WTC11 (cell line): ENCODE measurements around the gene WDR27. TPM values are rescaled to one million over a fixed set of nuclear protein-coding genes. Genes with fewer than 3 reads are reported as not detected.

Experiments used
- ATAC-seq: fragments of 200-7000 bp; cut with Tn5 transposase; 2 replicates; pipeline ENCODE4 v1.10.0; 2021; ENCODE audit warnings: mild to moderate bottlenecking, moderate library complexity
- CTCF ChIA-PET: fragments of 300-600 bp; sonication (Branson Sonifier 250); formaldehyde crosslinking; loops from one replicate; lab custom pipeline; 2021; ENCODE audit warnings: antibody characterized with exemption; lab: Charles Lee
- POLR2A ChIA-PET: fragments of 350-600 bp; sonication (Branson Sonifier 250); formaldehyde crosslinking; loops from one replicate; lab custom pipeline; 2021; ENCODE audit warnings: antibody characterized with exemption; lab: Charles Lee
- DNase-seq: peaks from one replicate; pipeline ENCODE4 v3.0.0; 2021; ENCODE audit warnings: low spot score
- H3K27ac Mint-ChIP-seq: 2 replicates; pipeline ENCODE4 v1.8.0; 2021; ENCODE audit warnings: mixed read lengths
- H3K27me3 Mint-ChIP-seq: 2 replicates; pipeline ENCODE4 v1.8.0; 2021; ENCODE audit warnings: low read depth, mild to moderate bottlenecking, moderate library complexity, mixed read lengths
- H3K36me3 Mint-ChIP-seq: 2 replicates; pipeline ENCODE4 v1.8.0; 2021; ENCODE audit warnings: mixed read lengths
- H3K4me1 Mint-ChIP-seq: 2 replicates; pipeline ENCODE4 v1.8.0; 2022; ENCODE audit warnings: mixed read lengths
- H3K4me3 Mint-ChIP-seq: 2 replicates; pipeline ENCODE4 v1.8.0; 2021; ENCODE audit warnings: mild to moderate bottlenecking, moderate library complexity, mixed read lengths
- H3K9me3 Mint-ChIP-seq: 2 replicates; pipeline ENCODE4 v1.8.0; 2021; ENCODE audit warnings: mixed read lengths
- ATF1 ChIP-seq: sonication (generic); formaldehyde crosslinking; IDR thresholded peaks from 2 replicates; pipeline ENCODE4 v1.8.1; 2023; ENCODE audit warnings: mild to moderate bottlenecking, moderate library complexity, missing genetic modification reagents
- ATF3 ChIP-seq: sonication (generic); formaldehyde crosslinking; conservative IDR thresholded peaks from 2 replicates; pipeline ENCODE4 v1.8.1; 2022; ENCODE audit warnings: mild to moderate bottlenecking, missing genetic modification reagents
- CTCF ChIP-seq: fragments of 200-600 bp; IDR thresholded peaks from 2 replicates; pipeline ENCODE4 v1.8.0; 2022; ENCODE audit warnings: antibody characterized with exemption
- ESRRA ChIP-seq: sonication (generic); formaldehyde crosslinking; IDR thresholded peaks from 2 replicates; pipeline ENCODE4 v1.8.1; 2022; ENCODE audit warnings: mild to moderate bottlenecking, missing genetic modification reagents, borderline replicate concordance
- ETV6 ChIP-seq: sonication (generic); formaldehyde crosslinking; IDR thresholded peaks from 2 replicates; pipeline ENCODE4 v1.8.1; 2022; ENCODE audit warnings: mild to moderate bottlenecking, missing genetic modification reagents
- FOXK1 ChIP-seq: sonication (generic); formaldehyde crosslinking; IDR thresholded peaks from 2 replicates; pipeline ENCODE4 v1.8.0; 2022; ENCODE audit warnings: mild to moderate bottlenecking, moderate library complexity, missing genetic modification reagents
- FOXP1 ChIP-seq: sonication (generic); formaldehyde crosslinking; IDR thresholded peaks from 2 replicates; pipeline ENCODE4 v1.8.0; 2022; ENCODE audit warnings: missing genetic modification reagents, mild to moderate bottlenecking, moderate library complexity, borderline replicate concordance
- MXD4 ChIP-seq: fragments of 250-450 bp; sonication (Bioruptor Pico); IDR thresholded peaks from 2 replicates; pipeline ENCODE4 v1.8.0; 2021; ENCODE audit warnings: mild to moderate bottlenecking, moderate library complexity, borderline replicate concordance
- NR1H2 ChIP-seq: sonication (generic); formaldehyde crosslinking; IDR thresholded peaks from 2 replicates; pipeline ENCODE4 v1.9.0; 2021; ENCODE audit warnings: mild to moderate bottlenecking, moderate library complexity, missing genetic modification reagents
- STAT6 ChIP-seq: sonication (generic); formaldehyde crosslinking; conservative IDR thresholded peaks from 2 replicates; pipeline ENCODE4 v1.8.1; 2023; ENCODE audit warnings: mild to moderate bottlenecking, low read depth, missing genetic modification reagents, moderate library complexity
- TCF7 ChIP-seq: sonication (generic); formaldehyde crosslinking; IDR thresholded peaks from 2 replicates; pipeline ENCODE4 v1.8.0; 2022; ENCODE audit warnings: mild to moderate bottlenecking, low read depth, missing genetic modification reagents, moderate library complexity
- TEAD1 ChIP-seq: sonication (generic); formaldehyde crosslinking; IDR thresholded peaks from 2 replicates; pipeline ENCODE4 v1.8.0; 2022; ENCODE audit warnings: mild to moderate bottlenecking, missing genetic modification reagents
- TEAD4 ChIP-seq: sonication (generic); formaldehyde crosslinking; IDR thresholded peaks from 2 replicates; pipeline ENCODE4 v1.8.0; 2022; ENCODE audit warnings: mild to moderate bottlenecking, missing genetic modification reagents
- TP53 ChIP-seq: sonication (generic); formaldehyde crosslinking; IDR thresholded peaks from 2 replicates; pipeline ENCODE4 v1.8.1; 2023; ENCODE audit warnings: mild to moderate bottlenecking, missing genetic modification reagents
- ZBTB43 ChIP-seq: sonication (generic); formaldehyde crosslinking; IDR thresholded peaks from 2 replicates; pipeline ENCODE4 v1.8.1; 2023; ENCODE audit warnings: mild to moderate bottlenecking, missing genetic modification reagents
- ZNF416 ChIP-seq: fragments of 250-450 bp; sonication (Bioruptor Pico); IDR thresholded peaks from 2 replicates; pipeline ENCODE4 v1.9.0; 2021; ENCODE audit warnings: mild to moderate bottlenecking, inconsistent platforms
- total RNA-seq: library from RNA; stranded (reverse); gene quantifications from 3 replicates; pipeline ENCODE4 v1.2.3, GENCODE V29; 2021
- TF ChIP-seq, protein P1 (sequence below): sonication (generic); formaldehyde crosslinking; IDR thresholded peaks from 2 replicates; pipeline ENCODE4 v1.8.0; 2022; ENCODE audit warnings: mild to moderate bottlenecking, missing genetic modification reagents
- TF ChIP-seq, protein P2 (sequence below): fragments of 250-450 bp; sonication (Bioruptor Pico); IDR thresholded peaks from 2 replicates; pipeline ENCODE4 v1.9.0; 2021; ENCODE audit warnings: mild to moderate bottlenecking, borderline replicate concordance

Gene WDR27
- total RNA-seq, 1 experiment from 2014 or later, result 126 TPM

GRCh38 chr6:169589699-169590257 lies 112.1 kb downstream of the WDR27 start:
- Mint-ChIP-seq H3K4me3 (no peak overlapping the region), H3K4me1 (peaks cover 8% of the 10 kb centered on the region; the same call in 1 of the 2 replicates), H3K27me3 (no peaks in the 10 kb centered on the region), H3K9me3 (peaks cover 8% of the 10 kb centered on the region)
- no peak for ATAC-seq
- TF ChIP-seq ATF3 (no peak), TCF7 (no peak), NR1H2 (CRISPR knock-in tag) (no peak), TEAD4 (no peak), TEAD1 (CRISPR knock-in tag) (no peak), TP53 (no peak), CTCF (no peak), ATF1 (CRISPR knock-in tag) (no peak), MXD4 (CRISPR knock-in tag) (no peak), FOXP1 (CRISPR knock-in tag) (no peak), ESRRA (CRISPR knock-in tag) (no peak), STAT6 (CRISPR knock-in tag) (no peak), FOXK1 (CRISPR knock-in tag) (no peak), ETV6 (CRISPR knock-in tag) (no peak), ZNF416 (CRISPR knock-in tag) (no peak), ZBTB43 (CRISPR knock-in tag) (no peak)
- TF ChIP-seq, protein P1, sequence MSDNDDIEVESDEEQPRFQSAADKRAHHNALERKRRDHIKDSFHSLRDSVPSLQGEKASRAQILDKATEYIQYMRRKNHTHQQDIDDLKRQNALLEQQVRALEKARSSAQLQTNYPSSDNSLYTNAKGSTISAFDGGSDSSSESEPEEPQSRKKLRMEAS (CRISPR knock-in tag), result no peak
- TF ChIP-seq, all 79 proteins: peak for 0
- ChIA-PET CTCF (no interaction called here), POLR2A (no interaction called here)
- peaks cover 16% of the 10 kb centered on the region for H3K36me3 Mint-ChIP-seq
- peak overlapping the region; percentile 37; the same call in 1 of the 2 replicates for H3K27ac Mint-ChIP-seq
- DNase-seq, result no peak

DNA sequence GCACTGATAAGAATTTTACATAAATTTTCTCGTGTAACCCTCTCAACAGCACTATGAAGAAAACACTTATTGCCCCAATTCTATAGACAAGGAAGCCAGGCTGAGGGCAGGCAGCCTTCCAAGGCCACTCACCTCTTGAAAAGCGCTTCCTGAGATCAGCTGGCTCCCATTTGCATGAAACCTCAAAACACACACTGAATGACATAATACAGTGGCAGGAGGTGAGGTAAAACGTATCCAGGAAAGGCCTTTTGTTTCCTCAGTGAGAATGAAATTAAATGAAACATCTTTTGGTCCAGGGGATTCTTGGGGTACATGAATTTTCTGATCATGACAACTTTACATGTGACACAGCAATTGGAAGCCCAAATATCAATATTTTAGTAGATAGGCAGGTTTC lies 112.5 kb downstream of the WDR27 start:
- H3K27ac Mint-ChIP-seq, result no peak overlapping the region
- no peaks in the 10 kb centered on the region for H3K27me3 Mint-ChIP-seq
- TF ChIP-seq, protein P2, sequence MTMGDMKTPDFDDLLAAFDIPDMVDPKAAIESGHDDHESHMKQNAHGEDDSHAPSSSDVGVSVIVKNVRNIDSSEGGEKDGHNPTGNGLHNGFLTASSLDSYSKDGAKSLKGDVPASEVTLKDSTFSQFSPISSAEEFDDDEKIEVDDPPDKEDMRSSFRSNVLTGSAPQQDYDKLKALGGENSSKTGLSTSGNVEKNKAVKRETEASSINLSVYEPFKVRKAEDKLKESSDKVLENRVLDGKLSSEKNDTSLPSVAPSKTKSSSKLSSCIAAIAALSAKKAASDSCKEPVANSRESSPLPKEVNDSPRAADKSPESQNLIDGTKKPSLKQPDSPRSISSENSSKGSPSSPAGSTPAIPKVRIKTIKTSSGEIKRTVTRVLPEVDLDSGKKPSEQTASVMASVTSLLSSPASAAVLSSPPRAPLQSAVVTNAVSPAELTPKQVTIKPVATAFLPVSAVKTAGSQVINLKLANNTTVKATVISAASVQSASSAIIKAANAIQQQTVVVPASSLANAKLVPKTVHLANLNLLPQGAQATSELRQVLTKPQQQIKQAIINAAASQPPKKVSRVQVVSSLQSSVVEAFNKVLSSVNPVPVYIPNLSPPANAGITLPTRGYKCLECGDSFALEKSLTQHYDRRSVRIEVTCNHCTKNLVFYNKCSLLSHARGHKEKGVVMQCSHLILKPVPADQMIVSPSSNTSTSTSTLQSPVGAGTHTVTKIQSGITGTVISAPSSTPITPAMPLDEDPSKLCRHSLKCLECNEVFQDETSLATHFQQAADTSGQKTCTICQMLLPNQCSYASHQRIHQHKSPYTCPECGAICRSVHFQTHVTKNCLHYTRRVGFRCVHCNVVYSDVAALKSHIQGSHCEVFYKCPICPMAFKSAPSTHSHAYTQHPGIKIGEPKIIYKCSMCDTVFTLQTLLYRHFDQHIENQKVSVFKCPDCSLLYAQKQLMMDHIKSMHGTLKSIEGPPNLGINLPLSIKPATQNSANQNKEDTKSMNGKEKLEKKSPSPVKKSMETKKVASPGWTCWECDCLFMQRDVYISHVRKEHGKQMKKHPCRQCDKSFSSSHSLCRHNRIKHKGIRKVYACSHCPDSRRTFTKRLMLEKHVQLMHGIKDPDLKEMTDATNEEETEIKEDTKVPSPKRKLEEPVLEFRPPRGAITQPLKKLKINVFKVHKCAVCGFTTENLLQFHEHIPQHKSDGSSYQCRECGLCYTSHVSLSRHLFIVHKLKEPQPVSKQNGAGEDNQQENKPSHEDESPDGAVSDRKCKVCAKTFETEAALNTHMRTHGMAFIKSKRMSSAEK, result no peak
- H3K9me3 Mint-ChIP-seq, result peaks cover 10% of the 10 kb centered on the region
- DNase-seq, result no peak
- no peak overlapping the region for H3K4me3 Mint-ChIP-seq
- H3K36me3 Mint-ChIP-seq, result peaks cover 18% of the 10 kb centered on the region
- no peak for ATAC-seq
- ChIA-PET POLR2A (no interaction called here), CTCF (no interaction called here)
- H3K4me1 Mint-ChIP-seq, result peaks cover 8% of the 10 kb centered on the region; the same call in 1 of the 2 replicates
